SK-N-SH (cell line): ENCODE results near the gene ZNF18.

ENCODE experiments used
- CTCF ChIP-seq: fragments of 200-600 bp; sonication (generic); IDR thresholded peaks from 2 replicates; pipeline ENCODE4 v1.6.1; 2017; ENCODE audit warnings: antibody characterized with exemption, mild to moderate bottlenecking, moderate library complexity
- EZH2phosphoT487 ChIP-seq: fragments of 200-600 bp; sonication (generic); IDR thresholded peaks from 2 replicates; pipeline ENCODE4 v1.6.1; 2017; ENCODE audit warnings: low read depth, mixed run types, mild to moderate bottlenecking, antibody characterized with exemption, moderate library complexity, borderline replicate concordance
- GATA2 ChIP-seq: sonication (generic); formaldehyde crosslinking; IDR thresholded peaks from 2 replicates; pipeline ENCODE4 v1.5.0; 2020; ENCODE audit warnings: mild to moderate bottlenecking, missing genetic modification reagents
- POLR2AphosphoS5 ChIP-seq: IDR thresholded peaks from 2 replicates; pipeline ENCODE4 v1.6.1; 2012; ENCODE audit warnings: low read depth, low read length
- REST ChIP-seq: IDR thresholded peaks from 2 replicates; pipeline ENCODE4 v1.6.1; 2012; ENCODE audit warnings: mild to moderate bottlenecking, low read depth, low read length, moderate library complexity
- RXRA ChIP-seq: IDR thresholded peaks from 2 replicates; pipeline ENCODE4 v1.4.0; 2012; ENCODE audit warnings: low read depth, mild to moderate bottlenecking, borderline replicate concordance
- TAF1 ChIP-seq: IDR thresholded peaks from 2 replicates; pipeline ENCODE4 v1.6.1; 2012; ENCODE audit warnings: low read depth, mild to moderate bottlenecking, low read length, moderate library complexity, borderline replicate concordance
- USF1 ChIP-seq: IDR thresholded peaks from 2 replicates; pipeline ENCODE4 v1.4.0; 2012; ENCODE audit warnings: low read depth, borderline replicate concordance

- TF ChIP-seq GATA2 (CRISPR knock-in tag) (no peak), CTCF (no peak), RXRA (no peak), REST (no peak), EZH2phosphoT487 (no peak), POLR2AphosphoS5 (no peak), USF1 (no peak), TAF1 (no peak)
Measured at GRCh38 chr17:11991461-11991860, 5.8 kb downstream of the ZNF18 start.
